ENCODE results near the gene OGFOD3.

OGFOD3 gene

DNA sequence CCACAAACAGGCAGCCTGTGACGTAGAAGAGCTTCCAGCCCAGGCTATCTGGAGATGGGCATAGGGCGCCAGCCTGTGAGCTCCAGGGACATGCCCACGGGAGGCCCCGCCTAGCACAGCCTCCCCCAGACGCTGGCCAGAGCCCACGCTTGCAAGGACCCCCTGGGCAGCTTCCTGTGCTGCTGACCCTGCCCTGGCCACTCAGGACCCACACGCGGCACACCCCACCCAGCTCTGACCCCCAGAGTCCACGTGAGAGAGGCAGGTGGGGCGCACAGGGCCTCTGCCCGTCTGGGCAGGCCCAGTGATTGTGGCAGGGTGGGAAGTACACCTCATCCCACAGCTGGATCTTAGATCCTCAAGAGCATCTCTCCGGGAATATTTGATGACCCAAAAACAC lies 28.3 kb upstream of the OGFOD3 start:
- DNase-seq (ENCODE audit: low read depth in 2 of 2) = no peak

DNA sequence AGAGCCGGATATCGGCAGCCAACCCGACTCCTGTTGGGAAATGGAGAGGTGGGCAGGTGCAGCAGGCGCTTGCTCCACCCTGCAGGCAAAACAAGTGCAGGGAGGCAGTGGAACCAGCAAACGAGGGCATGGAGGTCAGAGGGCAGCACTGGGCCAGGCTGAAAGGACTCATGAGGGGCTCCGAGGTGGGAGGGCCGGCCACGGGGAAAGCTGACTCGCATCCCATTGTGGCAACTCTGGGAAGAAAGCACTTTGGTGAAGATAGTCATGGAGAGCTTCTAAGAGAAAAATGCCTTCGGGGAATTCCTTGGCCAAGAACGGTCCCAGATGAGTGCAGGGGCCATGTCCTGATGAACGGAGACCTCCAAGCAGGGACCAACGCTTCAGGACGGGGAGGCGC lies 27.7 kb upstream of the OGFOD3 start:
- no peak for DNase-seq (ENCODE audit: low read depth in 2 of 2)

DNA sequence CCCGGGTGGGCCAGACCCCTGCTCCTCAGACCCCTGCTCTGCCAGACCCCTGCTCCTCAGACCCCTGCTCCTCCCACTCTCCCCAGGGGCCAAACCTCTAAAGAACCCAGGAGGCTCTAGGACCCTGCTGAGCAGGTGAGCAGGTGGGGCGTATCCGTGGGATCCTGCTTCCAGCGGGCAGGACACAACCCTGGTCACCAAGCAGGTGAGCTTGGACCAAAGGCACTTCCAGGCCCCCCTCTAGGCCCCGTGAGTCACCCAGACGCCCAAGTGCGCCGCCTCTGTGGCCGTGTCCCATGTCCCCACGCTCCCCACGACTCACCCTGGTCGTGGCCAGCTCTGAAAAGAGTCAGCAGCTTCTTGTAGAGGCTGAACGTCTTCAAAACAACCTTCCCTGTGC lies 27.2 kb upstream of the OGFOD3 start:
- no peak for DNase-seq (ENCODE audit: low read depth in 2 of 2)

DNA sequence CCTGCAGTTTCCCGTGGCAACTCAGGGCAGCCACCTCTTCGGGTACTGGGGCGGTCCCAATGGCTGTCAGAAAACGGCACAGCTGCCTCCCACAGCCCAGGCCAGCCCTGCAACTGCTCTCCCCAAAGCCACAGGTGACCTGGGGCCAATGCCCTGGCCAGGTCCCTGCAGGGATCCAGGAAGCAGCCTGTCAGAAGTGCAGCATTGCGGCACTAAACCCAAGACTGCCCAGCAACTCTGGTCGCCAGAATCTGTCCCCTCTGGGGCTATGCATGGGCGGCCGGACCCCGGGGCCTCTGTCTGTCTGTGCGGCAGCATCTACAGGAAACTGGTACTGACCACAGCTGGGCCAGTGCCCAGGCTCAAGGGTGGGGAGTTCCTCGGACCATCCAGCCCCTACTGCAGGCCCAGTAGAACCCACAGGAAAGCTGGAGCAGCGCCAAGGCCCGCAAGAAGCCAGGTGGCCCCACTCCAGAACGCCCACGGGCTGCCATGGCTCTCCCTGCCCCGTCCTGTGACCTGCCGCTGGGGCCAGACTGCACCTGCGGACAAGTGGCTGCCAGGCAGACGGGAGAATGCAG lies 26.6 kb upstream of the OGFOD3 start:
- DNase-seq (ENCODE audit: low read depth in 2 of 2) = no peak

DNA sequence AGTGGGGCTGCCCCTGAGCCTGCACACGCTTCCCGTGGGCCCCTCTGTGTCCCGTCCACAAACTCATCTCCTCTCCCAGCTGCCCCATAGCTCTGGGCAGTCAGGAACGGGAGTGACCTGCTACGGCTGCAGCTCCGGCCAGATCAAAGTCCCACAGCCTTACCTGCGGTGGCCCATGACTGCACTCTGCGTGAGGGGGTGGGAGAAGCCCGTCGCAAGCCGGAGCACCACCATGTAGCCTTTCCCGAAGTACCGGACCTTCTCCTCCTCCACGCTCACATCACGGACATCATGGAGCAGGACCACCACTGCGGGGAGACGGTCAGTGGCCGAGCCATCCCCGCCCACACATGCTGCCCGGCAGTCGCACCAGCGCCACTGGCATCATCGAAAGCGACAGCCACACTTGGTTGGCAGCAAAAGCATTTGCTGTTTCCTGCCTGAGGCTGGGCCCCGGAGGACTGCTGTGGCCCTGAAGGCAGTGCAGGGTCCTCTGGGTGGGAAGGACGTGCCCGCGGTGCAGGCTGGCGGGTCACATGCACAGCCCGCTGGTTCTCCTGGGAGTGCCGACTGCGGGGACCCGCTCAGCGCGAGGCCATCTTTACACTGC lies 26.0 kb upstream of the OGFOD3 start:
- no peak for DNase-seq (ENCODE audit: low read depth in 2 of 2)

DNA sequence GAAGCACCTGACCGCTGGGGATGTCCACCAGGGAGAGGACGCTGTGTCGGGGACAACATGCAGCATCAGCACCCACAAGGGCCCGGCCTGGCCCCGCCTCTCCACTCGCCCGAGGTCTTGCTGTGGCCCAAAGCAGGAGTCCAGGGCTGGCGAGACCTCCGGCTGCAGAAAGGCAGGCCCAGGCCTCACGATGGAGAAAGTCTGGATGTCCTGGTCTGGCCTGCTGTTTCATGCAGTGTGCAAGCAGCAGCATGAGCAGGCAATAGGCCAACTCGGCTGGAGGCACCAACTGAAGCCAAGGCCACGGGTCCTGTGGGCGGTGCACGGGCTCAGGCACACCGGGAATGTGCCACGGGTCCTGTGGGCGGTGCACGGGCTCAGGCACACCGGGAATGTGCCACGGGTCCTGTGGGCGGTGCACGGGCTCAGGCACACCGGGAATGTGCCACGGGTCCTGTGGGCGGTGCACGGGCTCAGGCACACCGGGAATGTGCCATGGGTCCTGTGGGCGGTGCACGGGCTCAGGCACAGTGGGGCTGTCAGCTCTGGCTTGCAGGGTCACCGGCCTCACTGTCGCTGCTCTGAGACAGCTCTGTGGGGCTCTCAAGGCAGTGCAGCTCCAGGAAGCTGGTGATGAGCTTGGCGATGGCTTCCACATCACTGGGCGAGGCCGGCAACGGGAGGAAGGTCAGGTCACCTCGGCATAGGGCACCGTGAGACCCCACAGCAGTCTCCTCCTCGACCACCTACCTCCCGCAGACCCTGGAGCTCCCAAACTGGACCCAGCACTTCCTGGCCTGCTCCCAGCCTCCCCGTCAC lies 25.3 kb upstream of the OGFOD3 start:
- DNase-seq (ENCODE audit: low read depth in 2 of 2) = no peak

DNA sequence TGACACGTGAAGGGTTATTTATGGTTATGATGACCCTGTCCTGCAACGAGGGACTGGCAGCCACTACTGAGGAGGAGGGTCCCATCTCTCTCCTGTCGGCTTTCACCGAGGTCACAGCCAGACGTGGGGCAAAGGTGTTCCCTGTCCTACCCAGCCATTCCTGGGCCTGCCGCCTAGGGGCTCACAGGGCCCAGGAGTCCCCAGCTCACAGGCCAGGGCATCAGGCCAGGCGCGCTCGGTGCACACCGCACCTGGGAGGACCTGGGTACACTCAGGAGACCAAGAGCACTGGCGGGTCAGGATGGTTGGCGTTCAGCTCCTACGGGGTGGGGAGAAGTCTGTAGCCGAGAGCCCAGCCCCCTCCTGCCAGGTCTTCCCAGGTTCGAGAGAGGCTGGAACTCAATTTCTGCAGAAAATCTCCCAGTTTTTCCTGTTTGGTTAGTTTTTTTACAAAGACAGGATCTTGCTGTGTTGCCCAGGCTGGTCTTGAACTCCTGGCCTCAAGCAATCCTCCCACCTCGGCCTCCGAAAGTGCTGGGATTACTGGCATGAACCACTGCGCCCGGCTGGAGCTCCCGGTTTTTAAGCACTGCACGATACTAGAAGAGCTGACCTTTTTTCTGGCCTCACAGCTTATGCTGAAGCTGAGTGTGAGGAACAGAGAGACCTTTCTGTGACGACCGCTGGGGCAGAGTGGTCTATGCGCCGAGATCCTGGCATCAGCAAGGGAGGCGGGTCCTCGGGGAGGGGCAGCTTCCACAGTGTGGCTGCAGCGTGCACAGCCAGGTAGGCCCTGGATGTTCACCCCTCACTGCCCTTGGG lies 24.5 kb upstream of the OGFOD3 start:
- DNase-seq (ENCODE audit: low read depth in 2 of 2) = no peak

DNA sequence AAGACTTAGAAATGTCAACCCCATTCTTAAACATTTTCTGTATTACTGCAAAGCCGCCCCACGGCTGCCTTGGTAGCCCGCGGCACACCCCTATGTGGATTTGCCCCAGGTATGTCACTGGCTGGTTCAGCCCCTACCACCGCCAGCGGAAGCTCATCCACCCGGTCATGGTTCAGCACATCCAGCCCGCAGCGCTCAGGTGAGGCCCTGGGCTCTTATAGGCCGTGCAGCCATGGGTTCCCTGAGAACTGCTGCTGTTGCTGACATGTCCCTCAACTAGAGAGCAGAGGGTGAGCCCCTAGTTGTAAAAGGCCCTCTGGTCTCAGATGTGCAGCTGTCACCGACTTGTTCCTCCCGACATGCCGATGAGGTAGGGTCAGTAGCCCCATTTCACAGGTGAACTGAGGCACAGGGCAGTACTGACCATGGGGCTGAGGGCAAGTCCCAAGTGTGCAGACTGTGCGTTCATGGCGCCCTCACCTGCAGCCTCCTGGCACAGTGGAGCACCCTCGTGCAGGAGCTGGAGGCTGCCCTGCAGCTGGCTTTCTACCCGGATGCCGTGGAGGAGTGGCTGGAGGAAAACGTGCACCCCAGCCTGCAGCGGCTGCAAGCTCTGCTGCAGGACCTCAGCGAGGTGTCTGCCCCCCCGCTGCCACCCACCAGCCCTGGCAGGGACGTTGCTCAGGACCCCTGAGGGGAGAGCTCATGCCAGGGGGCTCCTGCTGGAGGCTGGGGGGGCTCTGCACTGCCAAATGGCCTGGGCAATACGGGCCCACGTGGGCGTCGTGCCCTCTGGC lies 23.5 kb upstream of the OGFOD3 start:
- DNase-seq (ENCODE audit: low read depth in 2 of 2) = no peak

DNA sequence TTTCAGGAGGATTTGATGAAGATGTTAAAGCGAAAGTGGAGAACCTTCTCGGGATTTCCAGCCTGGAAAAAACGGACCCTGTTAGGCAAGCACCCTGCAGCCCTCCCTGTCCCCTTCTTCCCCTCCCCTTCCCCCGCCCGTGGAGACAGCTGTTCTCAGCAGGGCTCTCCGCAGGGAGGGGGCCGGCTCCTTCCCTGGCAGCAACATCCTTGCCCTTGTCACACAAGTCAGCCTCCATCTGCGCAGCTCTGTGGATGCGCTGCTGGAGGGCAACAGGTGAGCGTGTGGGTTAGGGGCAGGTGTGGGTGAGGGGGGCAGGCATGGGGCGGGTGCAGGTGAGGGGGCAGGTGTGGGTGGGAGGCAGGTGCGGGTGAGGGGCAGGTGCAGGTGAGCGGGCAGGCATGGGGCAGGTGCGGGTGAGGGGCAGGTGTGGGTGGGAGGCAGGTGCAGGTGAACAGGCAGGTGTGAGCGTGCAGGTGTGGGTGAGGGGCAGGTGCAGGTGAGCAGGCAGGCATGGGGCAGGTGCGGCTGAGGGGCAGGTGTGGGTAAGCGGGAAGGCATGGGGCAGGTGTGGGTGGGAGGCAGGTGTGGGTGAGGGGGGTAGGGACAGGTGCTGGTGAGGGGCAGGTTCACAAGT lies 22.7 kb upstream of the OGFOD3 start:
- no peak for DNase-seq (ENCODE audit: low read depth in 2 of 2)

DNA sequence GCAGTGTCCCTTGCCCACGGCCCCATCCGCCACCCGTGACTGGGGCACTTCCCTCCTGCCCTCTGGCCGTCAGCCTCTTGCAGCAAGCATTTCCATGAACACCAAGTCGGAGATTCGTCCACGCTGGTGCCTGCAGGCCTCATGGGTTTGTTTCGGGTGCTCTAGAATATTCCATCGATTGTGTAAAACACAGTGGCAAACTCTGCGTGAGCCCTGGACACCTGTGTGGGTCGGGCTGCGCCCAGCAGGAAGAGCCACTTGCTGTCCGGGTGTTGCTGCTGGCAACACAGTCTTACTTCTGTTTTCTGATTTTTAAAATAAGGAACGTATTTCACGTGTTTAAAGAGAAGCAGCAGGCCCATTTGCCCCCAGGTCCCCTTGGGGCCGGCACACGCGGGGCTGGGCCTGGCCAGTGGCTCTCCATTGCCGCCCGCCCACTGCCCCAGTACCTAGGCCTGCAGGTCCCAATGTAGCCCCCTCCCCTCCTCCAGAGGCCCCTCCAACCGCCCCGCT lies 22.1 kb upstream of the OGFOD3 start:
- DNase-seq (ENCODE audit: low read depth in 2 of 2) = no peak

DNA sequence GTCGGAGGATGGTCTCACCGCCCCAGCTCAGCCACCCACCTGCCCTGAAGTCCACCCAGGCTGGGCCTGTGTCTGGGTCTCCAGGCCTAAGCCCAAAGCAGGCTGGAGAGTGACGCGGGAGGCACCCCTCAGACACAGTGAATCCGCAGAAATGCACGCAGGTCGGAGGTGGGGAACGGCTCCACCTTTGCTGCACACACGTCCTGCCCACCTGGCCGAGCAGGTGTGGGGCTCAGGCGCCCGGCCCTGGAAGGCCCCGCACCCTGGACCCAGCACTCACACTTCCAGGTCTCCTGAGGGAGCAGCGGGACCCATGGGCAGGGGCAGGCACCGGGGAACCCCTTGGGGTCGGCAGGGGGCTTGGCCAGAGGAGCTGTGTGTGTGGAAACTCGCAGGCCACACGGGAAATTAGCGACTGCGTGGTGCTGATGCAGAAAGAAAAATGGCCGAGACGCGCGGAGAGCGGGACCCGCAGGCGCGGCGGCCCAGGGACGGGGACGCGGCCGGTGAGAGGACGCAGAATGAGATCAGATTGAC lies 21.5 kb upstream of the OGFOD3 start:
- no peak for DNase-seq (ENCODE audit: low read depth in 2 of 2)

DNA sequence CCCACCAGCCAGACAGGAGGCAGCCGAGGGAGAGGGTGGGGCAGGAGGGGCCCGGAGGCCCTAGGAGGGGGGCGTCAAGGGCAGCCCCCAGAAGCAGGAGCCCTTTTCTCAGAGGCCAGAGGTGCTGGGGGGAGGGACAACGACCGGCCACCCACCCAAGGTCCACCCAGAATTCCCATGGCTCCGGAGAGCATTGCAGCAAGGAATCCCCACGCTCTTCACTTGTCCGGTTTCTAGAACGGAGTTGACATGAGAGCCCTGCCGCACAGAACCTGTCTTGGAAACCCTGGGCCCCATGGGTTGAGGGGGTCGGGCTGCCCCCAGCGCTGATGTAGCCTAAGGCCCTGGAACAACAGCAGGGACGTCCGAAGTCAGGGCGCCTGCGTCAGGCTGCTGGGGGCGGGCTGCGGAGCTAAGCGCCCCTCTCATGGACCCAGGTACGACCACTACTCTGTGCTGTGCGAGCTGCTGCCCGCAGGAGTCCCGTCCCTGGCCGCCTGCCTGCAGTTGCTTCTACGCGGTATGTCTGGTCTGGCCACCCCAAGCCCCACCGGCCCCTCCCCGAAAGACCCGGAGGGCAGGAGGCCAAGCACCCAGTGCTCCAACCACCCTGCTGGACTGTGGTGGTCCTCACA lies 20.9 kb upstream of the OGFOD3 start:
- no peak for DNase-seq (ENCODE audit: low read depth in 2 of 2)

DNA sequence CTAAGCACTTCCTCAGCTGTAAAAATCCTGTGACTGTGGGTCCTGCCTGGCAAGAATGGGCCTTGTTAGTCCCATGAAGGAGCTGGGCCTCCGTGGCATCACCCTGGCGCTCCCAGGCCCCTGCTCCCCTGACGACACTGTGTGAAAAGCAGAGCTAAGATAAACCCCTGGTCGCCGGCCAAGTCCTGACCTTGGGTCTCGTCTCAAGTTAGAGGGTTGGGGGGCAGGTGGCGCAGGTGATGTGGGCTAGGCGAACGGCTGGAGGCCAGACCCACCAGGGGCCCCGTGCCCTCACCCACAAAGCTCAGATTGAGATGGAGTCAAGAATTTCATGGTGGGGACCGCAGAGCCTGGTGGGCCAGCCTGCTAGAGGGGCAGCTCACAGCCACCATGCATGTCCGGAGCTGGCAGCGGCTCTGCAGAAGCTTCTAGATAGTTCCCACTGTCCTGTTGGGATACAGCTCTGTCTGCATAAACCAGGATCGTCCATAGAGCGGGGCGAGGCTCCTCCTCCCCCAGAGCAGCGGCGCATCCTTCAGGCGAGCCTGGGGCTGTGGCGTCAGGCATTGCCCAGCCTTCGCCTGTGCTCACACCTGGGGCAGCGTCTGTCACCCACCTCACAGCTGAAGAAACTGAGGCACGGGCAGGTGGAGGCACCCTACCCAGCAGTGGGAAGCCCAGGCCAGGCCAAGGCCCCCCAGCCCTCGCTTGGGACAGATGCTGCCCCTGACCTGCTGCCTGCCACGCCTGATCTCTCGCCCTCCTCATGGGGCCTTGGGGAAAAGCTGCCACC lies 20.2 kb upstream of the OGFOD3 start:
- no peak for DNase-seq (ENCODE audit: low read depth in 2 of 2)

DNA sequence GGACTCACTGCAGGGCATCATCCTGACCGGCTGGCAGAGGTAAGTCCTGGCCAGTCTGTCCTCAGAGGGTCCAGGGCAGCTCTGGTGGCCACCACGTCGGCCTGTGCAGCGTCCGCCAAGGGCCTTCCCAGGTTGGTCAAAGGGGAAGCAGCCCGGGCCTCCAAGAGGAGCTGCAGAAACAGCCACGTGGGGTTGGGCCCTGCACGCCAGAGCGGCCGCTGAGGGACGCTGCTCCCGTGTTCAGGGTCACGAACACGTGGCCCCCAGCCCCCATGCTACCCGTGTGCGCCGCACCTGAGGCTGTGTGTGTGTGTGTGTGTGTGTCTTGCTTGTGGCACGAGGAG lies 18.9 kb upstream of the OGFOD3 start:
- no peak for DNase-seq (ENCODE audit: low read depth in 2 of 2)

DNA sequence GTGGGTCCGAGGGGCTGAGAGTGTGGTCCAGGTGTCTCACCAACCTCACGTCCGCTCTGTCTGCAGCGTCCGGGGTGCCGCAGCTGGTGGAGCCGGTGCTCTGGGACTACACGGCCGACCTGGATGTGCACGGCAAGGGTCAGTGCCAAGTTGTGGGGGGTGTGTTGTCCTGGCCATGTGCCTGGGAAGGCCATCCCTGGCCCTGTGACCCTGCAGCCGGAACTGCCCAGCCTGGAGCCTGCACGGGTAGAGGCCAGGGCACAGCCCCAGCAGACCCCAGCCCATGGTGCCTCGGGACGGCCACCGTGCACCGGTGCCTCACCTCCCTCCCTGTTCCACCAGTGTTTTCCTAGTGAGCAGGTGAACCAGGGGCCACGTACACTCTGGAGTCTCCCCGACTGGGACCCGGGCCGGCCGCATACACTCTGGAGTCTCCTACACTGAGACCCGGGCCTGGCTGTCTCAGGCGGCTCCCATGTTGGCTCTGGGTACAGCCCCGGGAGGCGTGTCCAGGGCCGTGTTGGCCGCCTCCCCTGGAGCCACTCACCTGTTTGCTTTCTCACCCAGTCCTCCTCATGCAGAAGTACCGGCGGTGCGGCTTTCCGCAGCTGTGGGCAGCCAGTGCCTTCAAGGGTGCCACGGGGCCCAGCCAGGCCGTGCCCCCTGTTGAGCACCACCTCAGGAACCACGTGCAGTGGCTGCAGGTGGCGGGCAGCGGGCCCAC lies 18.4 kb upstream of the OGFOD3 start:
- DNase-seq (ENCODE audit: low read depth in 2 of 2) = no peak

DNA sequence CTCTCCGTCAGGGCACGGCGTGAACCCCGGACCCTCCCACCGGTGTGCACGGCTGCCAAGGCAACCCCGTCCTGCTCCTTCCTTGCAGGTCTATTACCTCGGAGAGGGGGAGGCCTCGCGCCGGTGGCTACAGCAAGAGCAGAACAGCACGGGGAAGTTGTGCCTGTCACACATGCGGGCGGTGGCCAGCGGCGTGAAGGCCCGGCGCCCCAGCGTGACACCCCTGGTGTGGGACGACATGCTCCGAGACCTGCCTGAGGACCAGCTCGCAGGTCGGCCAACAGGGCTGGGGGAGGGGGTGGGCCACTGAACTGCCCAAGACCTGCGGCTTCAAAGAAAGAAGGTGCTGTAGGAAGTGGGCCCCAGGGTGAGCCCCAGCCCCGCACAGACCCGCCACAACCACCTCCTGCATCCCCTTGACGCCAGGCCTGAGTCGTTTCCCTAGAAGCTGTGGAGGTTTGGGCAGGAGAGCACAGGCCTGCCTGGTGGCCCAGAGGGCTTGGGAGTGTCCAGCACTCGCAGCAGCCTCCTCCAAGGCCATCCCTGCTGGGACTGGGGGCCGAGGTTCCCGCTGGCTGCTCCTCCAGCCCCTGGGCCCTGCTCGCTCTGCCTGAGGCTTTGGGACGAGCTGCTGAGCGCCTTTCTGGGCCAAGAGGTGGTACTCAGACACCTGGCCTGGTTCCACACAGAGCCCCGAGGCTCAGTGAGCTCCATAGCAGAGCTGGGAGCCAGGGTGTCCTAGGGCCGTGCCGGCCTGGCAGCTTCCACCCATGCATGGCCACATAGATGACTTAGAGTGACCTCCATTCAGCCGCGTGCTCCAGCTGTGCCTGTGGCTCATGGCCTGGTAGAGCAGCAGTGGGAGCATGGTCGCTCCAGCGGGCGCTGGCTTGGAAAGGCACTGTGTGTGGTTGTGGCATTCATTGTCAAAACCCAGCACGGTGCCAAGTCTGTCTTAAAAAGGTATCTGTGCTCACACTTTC lies 17.5 kb upstream of the OGFOD3 start:
- DNase-seq (ENCODE audit: low read depth in 2 of 2) = no peak

DNA sequence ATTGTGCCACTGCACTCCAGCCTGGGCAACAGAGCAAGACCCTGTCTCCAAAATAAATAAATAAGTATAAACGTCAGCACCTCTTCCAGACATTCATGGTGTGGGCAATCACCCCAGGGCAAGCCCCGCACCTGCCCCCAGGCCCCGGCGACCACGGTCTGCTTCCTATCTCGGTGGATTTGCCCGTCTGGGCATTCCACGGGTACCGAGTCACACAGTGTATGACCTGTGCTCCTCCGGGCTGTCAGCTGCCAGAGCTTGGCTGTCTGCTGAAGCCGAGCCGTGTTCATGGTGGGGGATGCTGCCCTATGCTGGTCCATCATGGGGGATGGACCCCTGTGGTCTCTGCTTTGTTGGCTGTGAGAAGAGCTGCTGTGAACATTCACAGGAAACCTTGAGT lies 16.7 kb upstream of the OGFOD3 start:
- no peak for DNase-seq (ENCODE audit: low read depth in 2 of 2)

DNA sequence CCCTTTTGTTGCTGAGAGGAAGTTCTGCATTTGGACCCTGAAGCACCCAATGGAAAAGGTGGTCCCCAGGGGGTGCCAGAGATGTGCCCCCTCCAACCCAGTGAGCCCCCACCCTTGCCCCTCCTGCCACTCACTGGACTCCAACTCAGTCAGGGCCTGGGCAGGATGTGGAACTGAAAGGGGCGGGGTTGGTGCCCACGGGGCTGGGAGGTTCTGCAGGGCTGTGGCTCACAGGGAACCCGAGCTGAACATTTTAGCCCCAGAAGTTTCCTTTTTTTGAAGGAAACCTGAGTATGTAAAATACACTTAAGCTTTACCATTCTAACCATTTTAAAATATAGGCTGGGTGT lies 15.8 kb upstream of the OGFOD3 start:
- no peak for DNase-seq (ENCODE audit: low read depth in 2 of 2)
